Progenitor cell of endocrine pancreas (in vitro differentiated cells): ENCODE measurements around the gene GXYLT2. TPM values are rescaled to one million over a fixed set of nuclear protein-coding genes. Genes with fewer than 3 reads are reported as not detected.

Source experiments
- DNase-seq: peaks from one replicate; pipeline ENCODE4 v3.0.0; 2021; ENCODE audit warnings: low spot score; ENCODE audit not compliant: unreplicated experiment
- H3K27ac Mint-ChIP-seq: 2 replicates; pipeline ENCODE4 v1.8.0; 2021; ENCODE audit warnings: mild to moderate bottlenecking, moderate library complexity, mixed read lengths
- H3K27me3 Mint-ChIP-seq: 2 replicates; pipeline ENCODE4 v1.8.0; 2021; ENCODE audit warnings: mixed read lengths
- H3K36me3 Mint-ChIP-seq: 2 replicates; pipeline ENCODE4 v1.8.0; 2022; ENCODE audit warnings: mixed read lengths; ENCODE audit not compliant: insufficient read depth
- H3K4me1 Mint-ChIP-seq: 2 replicates; pipeline ENCODE4 v1.8.0; 2021; ENCODE audit warnings: low read depth, mixed read lengths
- H3K4me3 Mint-ChIP-seq: 2 replicates; pipeline ENCODE4 v1.8.0; 2021; ENCODE audit warnings: low read depth, mild to moderate bottlenecking, moderate library complexity, mixed read lengths
- H3K9me3 Mint-ChIP-seq: 2 replicates; pipeline ENCODE4 v1.8.0; 2021; ENCODE audit warnings: low read depth, mixed read lengths
- total RNA-seq: library from RNA; stranded (reverse); gene quantifications from 2 replicates; pipeline ENCODE4 v1.2.1, GENCODE V29; 2021
- TF ChIP-seq, protein P1 (sequence below): fragments of 200-600 bp; sonication (generic); IDR thresholded peaks from one replicate; pipeline ENCODE4 v1.5.0; 2021; ENCODE audit warnings: antibody characterized with exemption, mild to moderate bottlenecking; ENCODE audit not compliant: unreplicated experiment

The GXYLT2 gene
- total RNA-seq, 1 donor from 2014 or later, result 6.0 TPM

DNA sequence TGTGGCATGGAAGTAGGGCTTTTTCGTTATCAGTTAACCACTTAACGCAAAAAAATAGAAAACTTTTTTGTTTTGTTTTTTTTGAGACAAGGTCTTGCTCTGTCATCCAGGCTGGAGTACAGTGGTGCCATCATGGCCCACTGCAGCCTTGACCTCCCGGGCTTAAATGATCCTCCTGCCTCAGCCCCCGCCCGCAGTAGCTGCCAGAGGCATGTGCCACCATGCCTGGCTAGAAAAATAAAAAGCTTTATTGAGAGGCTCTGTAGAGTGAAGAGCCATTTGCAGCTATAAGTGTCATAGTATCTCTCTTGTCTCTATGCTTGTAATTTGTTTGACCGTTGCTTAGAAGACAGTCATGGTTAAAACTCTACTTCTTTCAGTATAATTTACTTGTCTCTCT is 122.3 kb downstream of the GXYLT2 start:
- Mint-ChIP-seq H3K4me3 (no peak overlapping the region), H3K36me3 (peaks cover 24% of the 10 kb centered on the region), H3K27me3 (no peaks in the 10 kb centered on the region), H3K27ac (peak overlapping the region; percentile 81), H3K9me3 (no peaks in the 10 kb centered on the region), H3K4me1 (peaks cover 31% of the 10 kb centered on the region)
- no peak for DNase-seq
- TF ChIP-seq, protein P1, sequence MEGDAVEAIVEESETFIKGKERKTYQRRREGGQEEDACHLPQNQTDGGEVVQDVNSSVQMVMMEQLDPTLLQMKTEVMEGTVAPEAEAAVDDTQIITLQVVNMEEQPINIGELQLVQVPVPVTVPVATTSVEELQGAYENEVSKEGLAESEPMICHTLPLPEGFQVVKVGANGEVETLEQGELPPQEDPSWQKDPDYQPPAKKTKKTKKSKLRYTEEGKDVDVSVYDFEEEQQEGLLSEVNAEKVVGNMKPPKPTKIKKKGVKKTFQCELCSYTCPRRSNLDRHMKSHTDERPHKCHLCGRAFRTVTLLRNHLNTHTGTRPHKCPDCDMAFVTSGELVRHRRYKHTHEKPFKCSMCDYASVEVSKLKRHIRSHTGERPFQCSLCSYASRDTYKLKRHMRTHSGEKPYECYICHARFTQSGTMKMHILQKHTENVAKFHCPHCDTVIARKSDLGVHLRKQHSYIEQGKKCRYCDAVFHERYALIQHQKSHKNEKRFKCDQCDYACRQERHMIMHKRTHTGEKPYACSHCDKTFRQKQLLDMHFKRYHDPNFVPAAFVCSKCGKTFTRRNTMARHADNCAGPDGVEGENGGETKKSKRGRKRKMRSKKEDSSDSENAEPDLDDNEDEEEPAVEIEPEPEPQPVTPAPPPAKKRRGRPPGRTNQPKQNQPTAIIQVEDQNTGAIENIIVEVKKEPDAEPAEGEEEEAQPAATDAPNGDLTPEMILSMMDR, result no peak

DNA sequence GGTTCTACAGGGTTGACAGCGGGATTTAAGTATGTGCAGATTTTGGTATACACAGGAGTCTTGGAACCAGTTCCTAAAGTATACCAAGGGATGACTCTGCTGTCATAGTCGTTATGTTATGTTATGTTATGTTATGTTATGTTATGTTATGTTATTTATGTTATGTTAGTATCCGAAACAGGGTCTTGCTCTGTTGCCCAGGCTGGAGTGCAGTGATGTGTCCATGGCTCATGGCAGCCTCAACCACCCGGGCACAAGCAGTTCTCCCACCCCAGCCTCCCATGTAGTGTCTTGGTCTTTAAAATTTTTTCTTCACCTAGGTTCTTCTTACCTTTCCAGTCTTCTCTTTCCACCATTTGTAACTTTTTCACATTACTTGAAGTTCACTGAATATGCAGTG is 130.5 kb downstream of the GXYLT2 start:
- Mint-ChIP-seq H3K27ac (peak overlapping the region; percentile 22), H3K27me3 (no peaks in the 10 kb centered on the region), H3K9me3 (no peaks in the 10 kb centered on the region), H3K4me1 (peaks cover 14% of the 10 kb centered on the region), H3K36me3 (peaks cover 3% of the 10 kb centered on the region), H3K4me3 (no peak overlapping the region)
- TF ChIP-seq, protein P1, result no peak
- DNase-seq, result no peak

DNA sequence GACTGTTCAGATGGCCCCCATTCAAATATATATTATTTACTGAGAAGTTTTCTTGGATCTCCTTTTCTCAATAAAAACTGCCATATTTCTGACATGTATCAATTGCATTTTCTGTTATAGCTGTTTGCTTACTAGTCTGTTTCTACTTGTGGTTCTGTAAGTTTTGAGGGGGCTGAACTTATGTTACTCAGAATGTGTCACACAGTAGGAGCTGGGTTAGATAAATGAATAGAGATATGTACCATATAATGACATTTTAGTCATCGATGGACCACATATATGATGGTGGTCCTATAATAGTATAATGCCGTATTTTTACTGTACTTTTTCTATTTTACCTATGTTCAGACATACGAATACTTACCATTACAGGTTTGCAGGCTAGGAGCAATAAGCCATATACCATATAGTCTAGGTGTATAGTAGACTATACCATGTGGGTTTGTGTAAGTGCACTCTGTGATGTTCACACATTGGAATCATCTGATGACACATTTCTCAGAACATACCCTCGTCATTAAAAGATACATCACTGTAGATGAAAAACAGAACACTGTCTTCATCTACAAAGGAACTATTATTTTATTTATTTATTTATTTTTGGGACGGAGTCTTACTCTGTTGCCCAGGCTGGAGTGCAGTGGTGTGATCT is 131.1 kb downstream of the GXYLT2 start:
- TF ChIP-seq, protein P1, result no peak
- Mint-ChIP-seq H3K27me3 (no peaks in the 10 kb centered on the region), H3K9me3 (no peaks in the 10 kb centered on the region), H3K4me1 (peaks cover 14% of the 10 kb centered on the region), H3K4me3 (no peak overlapping the region), H3K27ac (no peak overlapping the region), H3K36me3 (peaks cover 3% of the 10 kb centered on the region)
- no peak for DNase-seq

DNA sequence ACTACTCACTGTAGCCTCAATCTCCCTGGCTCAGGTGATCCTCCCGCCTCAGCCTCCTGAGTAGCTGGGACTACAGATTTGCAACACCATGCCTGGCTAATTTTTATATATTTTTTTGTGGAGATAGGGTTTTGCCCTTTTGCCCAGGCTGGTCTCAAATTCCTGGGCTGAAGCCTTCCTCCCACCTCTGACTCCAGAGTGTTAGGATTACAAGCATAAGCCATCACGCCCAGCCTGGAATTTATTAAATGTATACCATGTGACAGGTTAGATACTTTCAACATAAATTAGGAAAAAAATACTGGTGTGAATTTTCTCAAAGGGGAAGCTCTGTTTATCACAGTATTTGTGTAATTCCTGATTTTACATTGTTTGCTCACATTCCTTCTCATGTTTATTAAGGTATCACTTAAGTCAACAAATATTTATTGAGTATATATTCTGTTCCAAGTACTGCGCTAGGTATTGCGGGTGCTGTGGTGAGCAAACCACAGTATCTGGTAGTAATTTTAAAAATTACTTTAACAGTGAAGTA is 133.5 kb downstream of the GXYLT2 start:
- Mint-ChIP-seq H3K36me3 (no peaks in the 10 kb centered on the region), H3K4me3 (no peak overlapping the region), H3K9me3 (no peaks in the 10 kb centered on the region), H3K27me3 (no peaks in the 10 kb centered on the region), H3K4me1 (peaks cover 33% of the 10 kb centered on the region), H3K27ac (no peak overlapping the region)
- DNase-seq, result no peak
- TF ChIP-seq, protein P1, result no peak

DNA sequence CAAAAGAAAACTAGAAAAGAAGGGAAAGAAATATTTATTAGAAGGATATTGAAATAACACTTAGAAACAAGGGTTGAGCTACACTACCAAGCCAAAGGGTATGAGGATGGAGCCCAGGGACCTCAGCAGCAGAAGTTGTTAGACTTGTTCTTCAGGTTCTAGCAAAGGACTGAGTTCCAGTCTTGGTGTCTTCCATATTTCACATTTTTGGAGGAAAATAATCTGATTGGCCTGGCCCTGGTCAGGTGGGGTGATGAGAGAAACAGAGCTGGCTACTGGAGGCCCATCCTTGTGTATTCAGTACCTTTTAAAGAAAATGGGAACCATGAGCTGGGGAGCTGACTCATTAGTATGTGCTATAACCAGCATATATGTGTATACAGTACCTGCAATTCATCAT is 137.0 kb downstream of the GXYLT2 start:
- Mint-ChIP-seq H3K27ac (peak overlapping the region; percentile 81), H3K4me3 (no peak overlapping the region), H3K4me1 (peaks cover 37% of the 10 kb centered on the region), H3K9me3 (no peaks in the 10 kb centered on the region), H3K36me3 (peaks cover 4% of the 10 kb centered on the region), H3K27me3 (no peaks in the 10 kb centered on the region)
- TF ChIP-seq, protein P1, result no peak
- no peak for DNase-seq
